Fibroblast of lung (primary cell): ENCODE measurements around the gene PRXL2C. TPM values are rescaled to one million over a fixed set of nuclear protein-coding genes. Genes with fewer than 3 reads are reported as not detected.

ENCODE experiments used
- DNase-seq, 2 donors: peaks; one replicate each; pipeline versions ENCODE4 v3.0.0 to v3.0.0-alpha.2; 2010; ENCODE audit warnings: low read depth in 2 of 2
- H2AFZ ChIP-seq: 2 replicates; pipeline ENCODE4 v1.5.1; 2012; ENCODE audit warnings: low read length, control low read depth, inconsistent platforms
- H3K27ac ChIP-seq: 2 replicates; pipeline ENCODE4 v1.5.1; 2011; ENCODE audit warnings: low read length, control low read depth; ENCODE audit not compliant: insufficient read depth
- H3K27me3 ChIP-seq: 2 replicates; pipeline ENCODE4 v1.5.1; 2011; ENCODE audit warnings: mild to moderate bottlenecking, low read length; ENCODE audit not compliant: control insufficient read depth, insufficient read depth
- H3K36me3 ChIP-seq: 2 replicates; pipeline ENCODE4 v1.5.1; 2011; ENCODE audit warnings: low read length; ENCODE audit not compliant: control insufficient read depth, insufficient read depth
- H3K4me1 ChIP-seq: 2 replicates; pipeline ENCODE4 v1.5.1; 2011; ENCODE audit warnings: low read length; ENCODE audit not compliant: control insufficient read depth, insufficient read depth; ENCODE audit errors: extremely low read depth
- H3K4me2 ChIP-seq: 2 replicates; pipeline ENCODE4 v1.5.1; 2011; ENCODE audit warnings: low read length, control low read depth; ENCODE audit not compliant: insufficient read depth; ENCODE audit errors: extremely low read depth
- H3K4me3 ChIP-seq, 4 experiments: fragments of 200-600 bp in 1 of 4; sonication (generic) in 1 of 4; replicated peaks in 1 of 4; 2 replicates each; pipeline ENCODE4 v1.5.1; 2011 to 2016; ENCODE audit warnings: low read length in 4 of 4, low read depth in 3 of 4, mild to moderate bottlenecking in 3 of 4, control low read depth in 2 of 4, inconsistent platforms in 1 of 4, mixed read lengths in 1 of 4; ENCODE audit not compliant: insufficient read depth in 1 of 4; ENCODE audit errors: control extremely low read depth in 1 of 4
- H3K79me2 ChIP-seq: 2 replicates; pipeline ENCODE4 v1.5.1; 2012; ENCODE audit warnings: mild to moderate bottlenecking, low read length, inconsistent platforms; ENCODE audit not compliant: control insufficient read depth, insufficient read depth
- H3K9ac ChIP-seq: 2 replicates; pipeline ENCODE4 v1.5.1; 2011; ENCODE audit warnings: mild to moderate bottlenecking, low read length, control low read depth; ENCODE audit not compliant: insufficient read depth
- H3K9me3 ChIP-seq: 2 replicates; pipeline ENCODE4 v1.5.1; 2012; ENCODE audit warnings: low read depth, low read length; ENCODE audit not compliant: control insufficient read depth, insufficient read depth
- H4K20me1 ChIP-seq: 2 replicates; pipeline ENCODE4 v1.5.1; 2011; ENCODE audit warnings: low read length; ENCODE audit not compliant: control insufficient read depth, insufficient read depth; ENCODE audit errors: extremely low read depth
- CTCF ChIP-seq, 2 donors: IDR thresholded peaks in 1 of 2; conservative IDR thresholded peaks in 1 of 2; 1 replicate in 1 of 2; 2 replicates in 1 of 2; pipeline ENCODE4 v1.5.1; 2011 to 2012; ENCODE audit warnings: low read length in 2 of 2, control low read depth in 1 of 2, inconsistent platforms in 1 of 2, low read depth in 1 of 2, mild to moderate bottlenecking in 1 of 2
- EZH2 ChIP-seq: IDR thresholded peaks from 2 replicates; pipeline ENCODE4 v1.5.1; 2012; ENCODE audit warnings: low read length, control low read depth, mild to moderate bottlenecking; ENCODE audit errors: missing control alignments
- polyA plus RNA-seq, 2 donors: library from polyadenylated mRNA; depleted of rRNA in 1 of 2; stranded (reverse) in 1 of 2; unstranded in 1 of 2; fragments of >200 nt; gene quantifications; 2 replicates each; pipeline ENCODE4 v1.2.1, GENCODE V29; 2011 to 2012; ENCODE audit warnings: missing spikeins in 1 of 2
- total RNA-seq: library from RNA; depleted of rRNA; stranded (reverse); fragments of >200 nt; gene quantifications from 2 replicates; pipeline ENCODE4 v1.2.1, GENCODE V29; 2014

The PRXL2C gene
- total and polyA plus RNA-seq, 2 donors (not counting 1 experiment from before 2014, with no cell fraction given), result 31.2 to 64.4 TPM

GRCh38 chr9:96626912-96627311, 28.2 kb downstream of the PRXL2C start:
- no peak overlapping the region for H3K4me3 ChIP-seq
- H4K20me1 ChIP-seq, result no peaks in the 10 kb centered on the region
- no peak for DNase-seq
- no peak overlapping the region for H3K4me2 ChIP-seq
- H3K9me3 ChIP-seq, result no peaks in the 10 kb centered on the region
- no peaks in the 10 kb centered on the region for H3K36me3 ChIP-seq
- no peak overlapping the region for H3K9ac ChIP-seq
- no peak overlapping the region for H2AFZ ChIP-seq
- no peaks in the 10 kb centered on the region for H3K79me2 ChIP-seq
- H3K4me1 ChIP-seq, result no peaks in the 10 kb centered on the region
- no peak for TF ChIP-seq EZH2
- no peak for TF ChIP-seq CTCF (conservative IDR thresholded peaks at IDR 0.05 in 1 of 2, IDR thresholded peaks at IDR 0.05 in 1 of 2; ENCODE audit: low read depth in 1 of 2, low read length in 2 of 2)
- peak overlapping the region; percentile 8 for H3K27ac ChIP-seq
- no peaks in the 10 kb centered on the region for H3K27me3 ChIP-seq

DNA sequence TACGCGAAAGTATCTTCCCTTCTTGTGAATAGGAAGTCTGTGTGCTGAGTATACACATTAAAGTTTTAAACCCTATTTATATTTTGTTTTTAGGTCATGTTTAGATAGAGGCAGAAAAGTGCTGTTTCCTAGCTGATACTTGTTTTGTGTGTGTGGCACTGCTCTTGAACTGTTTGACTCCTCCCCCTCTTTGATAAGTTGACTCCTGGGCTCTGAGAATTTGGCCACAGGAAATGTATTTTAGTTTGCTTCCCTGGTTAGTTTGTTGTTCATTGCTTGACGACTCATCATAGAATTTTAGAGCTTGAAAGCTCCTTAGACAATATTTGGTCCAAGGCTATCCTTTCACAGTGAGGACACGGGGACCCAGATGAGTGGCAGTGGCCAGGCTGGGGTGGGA, 33.5 kb downstream of the PRXL2C start:
- no peaks in the 10 kb centered on the region for H3K27me3 ChIP-seq
- DNase-seq, result no peak
- H3K9me3 ChIP-seq, result no peaks in the 10 kb centered on the region
- TF ChIP-seq EZH2 (no peak), CTCF (conservative IDR thresholded peaks at IDR 0.05 in 1 of 2, IDR thresholded peaks at IDR 0.05 in 1 of 2; ENCODE audit: low read depth in 1 of 2, low read length in 2 of 2) (no peak)
- no peaks in the 10 kb centered on the region for H4K20me1 ChIP-seq
- no peaks in the 10 kb centered on the region for H3K36me3 ChIP-seq
- no peaks in the 10 kb centered on the region for H3K4me1 ChIP-seq
- H3K27ac ChIP-seq, result no peak overlapping the region
- no peak overlapping the region for H3K4me3 ChIP-seq
- no peak overlapping the region for H3K9ac ChIP-seq
- H2AFZ ChIP-seq, result no peak overlapping the region
- peaks cover 11% of the 10 kb centered on the region for H3K79me2 ChIP-seq
- no peak overlapping the region for H3K4me2 ChIP-seq

DNA sequence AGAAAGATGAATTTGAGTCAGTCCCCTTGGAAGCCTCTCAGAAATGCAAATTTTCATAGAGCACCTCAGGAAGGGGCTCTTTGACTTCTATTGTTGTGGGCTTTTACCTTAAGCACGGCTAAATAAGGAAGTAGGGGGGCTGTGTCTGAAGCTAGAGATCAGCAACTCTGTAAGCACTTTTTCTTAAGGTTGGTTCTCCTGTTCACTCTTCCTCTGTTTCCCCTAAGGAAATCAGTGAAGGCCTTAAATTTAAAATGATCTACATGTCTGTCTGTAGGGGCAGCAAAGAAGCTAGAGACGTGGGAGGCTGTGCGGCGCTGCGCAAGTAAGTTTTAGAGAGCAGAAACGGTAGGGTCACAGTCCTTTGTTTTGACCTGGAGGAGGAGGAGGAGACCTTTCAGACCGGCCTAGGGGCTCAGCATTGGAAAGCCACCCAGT, 34.3 kb downstream of the PRXL2C start:
- H4K20me1 ChIP-seq, result no peaks in the 10 kb centered on the region
- H3K27ac ChIP-seq, result no peak overlapping the region
- no peak for DNase-seq
- no peak overlapping the region for H3K4me3 ChIP-seq
- H2AFZ ChIP-seq, result no peak overlapping the region
- H3K4me2 ChIP-seq, result no peak overlapping the region
- H3K9me3 ChIP-seq, result no peaks in the 10 kb centered on the region
- peak in 1 of 2 donors; percentile 7 for TF ChIP-seq CTCF (conservative IDR thresholded peaks at IDR 0.05 in 1 of 2, IDR thresholded peaks at IDR 0.05 in 1 of 2; ENCODE audit: low read depth in 1 of 2, low read length in 2 of 2)
- no peak for TF ChIP-seq EZH2
- H3K36me3 ChIP-seq, result no peaks in the 10 kb centered on the region
- no peaks in the 10 kb centered on the region for H3K27me3 ChIP-seq
- H3K9ac ChIP-seq, result no peak overlapping the region
- H3K4me1 ChIP-seq, result no peaks in the 10 kb centered on the region
- H3K79me2 ChIP-seq, result peaks cover 11% of the 10 kb centered on the region
